ENCODE results near the gene BCAS3.

GRCh38 chr17:61139219-61139618, 461.6 kb downstream of the BCAS3 start:
- TF ChIP-seq REST (IDR thresholded peaks at IDR 0.05; ENCODE audit: borderline replicate concordance) (no peak), TAF1 (IDR thresholded peaks at IDR 0.05; ENCODE audit: low read depth) (no peak), EZH2 (IDR thresholded peaks at IDR 0.05; ENCODE audit: borderline replicate concordance, insufficient read depth, low read length, poor library complexity, severe bottlenecking) (no peak), POLR2AphosphoS5 (IDR thresholded peaks at IDR 0.05) (no peak), EP300 (conservative IDR thresholded peaks at IDR 0.05; ENCODE audit: poor library complexity, severe bottlenecking) (no peak), SMC3 (conservative IDR thresholded peaks at IDR 0.05; ENCODE audit: poor library complexity) (no peak), RAD21 (conservative IDR thresholded peaks at IDR 0.05) (no peak), MXI1 (conservative IDR thresholded peaks at IDR 0.05; ENCODE audit: poor library complexity, severe bottlenecking) (no peak)
- TF ChIP-seq, protein P1, sequence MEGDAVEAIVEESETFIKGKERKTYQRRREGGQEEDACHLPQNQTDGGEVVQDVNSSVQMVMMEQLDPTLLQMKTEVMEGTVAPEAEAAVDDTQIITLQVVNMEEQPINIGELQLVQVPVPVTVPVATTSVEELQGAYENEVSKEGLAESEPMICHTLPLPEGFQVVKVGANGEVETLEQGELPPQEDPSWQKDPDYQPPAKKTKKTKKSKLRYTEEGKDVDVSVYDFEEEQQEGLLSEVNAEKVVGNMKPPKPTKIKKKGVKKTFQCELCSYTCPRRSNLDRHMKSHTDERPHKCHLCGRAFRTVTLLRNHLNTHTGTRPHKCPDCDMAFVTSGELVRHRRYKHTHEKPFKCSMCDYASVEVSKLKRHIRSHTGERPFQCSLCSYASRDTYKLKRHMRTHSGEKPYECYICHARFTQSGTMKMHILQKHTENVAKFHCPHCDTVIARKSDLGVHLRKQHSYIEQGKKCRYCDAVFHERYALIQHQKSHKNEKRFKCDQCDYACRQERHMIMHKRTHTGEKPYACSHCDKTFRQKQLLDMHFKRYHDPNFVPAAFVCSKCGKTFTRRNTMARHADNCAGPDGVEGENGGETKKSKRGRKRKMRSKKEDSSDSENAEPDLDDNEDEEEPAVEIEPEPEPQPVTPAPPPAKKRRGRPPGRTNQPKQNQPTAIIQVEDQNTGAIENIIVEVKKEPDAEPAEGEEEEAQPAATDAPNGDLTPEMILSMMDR (IDR thresholded peaks at IDR 0.05; ENCODE audit: poor library complexity, severe bottlenecking): no peak
